ENCODE measurements around the gene CALML5.

Gene CALML5

DNA sequence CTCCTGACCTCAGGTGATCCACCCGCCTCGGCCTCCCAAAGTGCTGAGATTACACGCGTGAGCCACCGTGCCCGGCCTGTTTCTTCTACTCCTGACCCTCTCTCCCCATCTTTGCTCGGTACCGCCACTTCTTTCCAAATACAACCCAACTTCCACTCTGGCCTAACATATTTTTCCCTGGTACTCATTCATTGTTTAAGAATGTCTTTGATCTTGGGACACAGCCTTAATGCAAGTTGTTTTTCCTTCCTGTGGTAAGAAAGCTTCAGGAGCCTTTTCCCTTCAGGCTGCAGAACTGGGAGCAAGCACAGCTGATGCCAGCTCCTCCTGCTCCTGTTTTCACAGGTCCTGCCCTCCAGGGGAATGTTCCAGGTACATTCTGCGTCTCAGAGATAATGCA lies 39.1 kb upstream of the CALML5 start:
- DNase-seq: no peak
- no peak overlapping the region for H3K4me3 Mint-ChIP-seq
- H3K9me3 Mint-ChIP-seq: peaks cover 4% of the 10 kb centered on the region
- no peak overlapping the region for H3K27ac Mint-ChIP-seq
- H3K36me3 Mint-ChIP-seq: no peaks in the 10 kb centered on the region
- CTCF ChIA-PET: interaction anchor here (1.2 kb wide), 1 partner anchor 11 kb away, joined by 4 read pairs; no protein-coding TSS in a partner anchor
- H3K4me1 Mint-ChIP-seq: peaks cover 2% of the 10 kb centered on the region
- H3K27me3 Mint-ChIP-seq: peaks cover 12% of the 10 kb centered on the region

DNA sequence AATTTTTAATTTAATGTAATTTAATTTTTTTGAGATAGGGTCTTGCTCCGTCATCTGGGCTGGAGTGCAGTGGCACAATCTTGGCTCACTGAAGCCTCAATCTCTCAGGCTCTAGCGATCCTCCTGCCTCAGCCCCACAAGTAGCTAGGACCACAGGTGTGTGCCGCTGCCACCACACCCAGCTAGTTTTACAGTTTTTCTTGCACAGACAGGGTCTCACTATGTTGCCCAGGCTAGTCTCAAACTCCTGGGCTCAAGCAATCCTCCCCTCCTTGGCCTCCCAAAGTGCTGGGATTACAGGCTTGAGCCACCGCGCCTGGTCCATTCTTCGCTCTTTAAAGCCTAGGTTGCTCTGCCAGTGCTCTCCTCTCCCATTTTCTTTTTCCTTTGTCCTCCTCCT lies 38.3 kb upstream of the CALML5 start:
- Mint-ChIP-seq H3K36me3 (no peaks in the 10 kb centered on the region), H3K27ac (no peak overlapping the region), H3K4me1 (peaks cover 2% of the 10 kb centered on the region), H3K4me3 (no peak overlapping the region), H3K9me3 (peaks cover 4% of the 10 kb centered on the region), H3K27me3 (peaks cover 18% of the 10 kb centered on the region)
- DNase-seq: no peak
- CTCF ChIA-PET: no interaction called here

DNA sequence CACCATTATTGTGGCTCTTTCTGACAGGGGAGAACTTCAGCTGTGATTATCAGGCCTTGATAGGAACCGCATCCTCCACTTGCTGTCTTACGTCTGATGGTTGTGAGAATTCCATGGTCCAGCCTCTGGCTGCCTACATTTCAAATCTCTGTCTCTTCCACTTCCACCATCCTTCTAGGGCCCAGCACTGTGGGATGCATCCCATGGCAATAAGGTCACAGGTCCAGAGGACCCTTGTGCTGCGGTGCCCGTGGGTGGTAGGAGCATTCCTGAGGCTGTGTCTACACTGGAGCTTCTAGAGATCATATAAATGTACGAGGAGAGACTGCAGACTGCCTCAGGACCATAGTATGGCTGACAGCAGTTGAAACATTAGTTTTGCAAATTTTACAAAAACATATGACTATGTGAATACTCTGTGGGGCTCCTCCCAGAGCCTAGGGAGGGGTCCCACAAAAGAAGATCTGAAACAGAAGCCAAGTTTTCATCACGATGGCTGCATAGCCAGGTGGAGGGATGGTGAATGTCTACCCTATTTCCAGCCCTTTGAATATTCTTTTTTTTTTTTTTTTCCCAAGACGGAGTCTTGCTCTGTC lies 37.2 kb upstream of the CALML5 start:
- Mint-ChIP-seq H3K27me3 (peaks cover 22% of the 10 kb centered on the region), H3K9me3 (peaks cover 2% of the 10 kb centered on the region), H3K36me3 (no peaks in the 10 kb centered on the region), H3K4me1 (peaks cover 2% of the 10 kb centered on the region), H3K4me3 (no peak overlapping the region), H3K27ac (no peak overlapping the region)
- no peak for DNase-seq
- CTCF ChIA-PET: no interaction called here

DNA sequence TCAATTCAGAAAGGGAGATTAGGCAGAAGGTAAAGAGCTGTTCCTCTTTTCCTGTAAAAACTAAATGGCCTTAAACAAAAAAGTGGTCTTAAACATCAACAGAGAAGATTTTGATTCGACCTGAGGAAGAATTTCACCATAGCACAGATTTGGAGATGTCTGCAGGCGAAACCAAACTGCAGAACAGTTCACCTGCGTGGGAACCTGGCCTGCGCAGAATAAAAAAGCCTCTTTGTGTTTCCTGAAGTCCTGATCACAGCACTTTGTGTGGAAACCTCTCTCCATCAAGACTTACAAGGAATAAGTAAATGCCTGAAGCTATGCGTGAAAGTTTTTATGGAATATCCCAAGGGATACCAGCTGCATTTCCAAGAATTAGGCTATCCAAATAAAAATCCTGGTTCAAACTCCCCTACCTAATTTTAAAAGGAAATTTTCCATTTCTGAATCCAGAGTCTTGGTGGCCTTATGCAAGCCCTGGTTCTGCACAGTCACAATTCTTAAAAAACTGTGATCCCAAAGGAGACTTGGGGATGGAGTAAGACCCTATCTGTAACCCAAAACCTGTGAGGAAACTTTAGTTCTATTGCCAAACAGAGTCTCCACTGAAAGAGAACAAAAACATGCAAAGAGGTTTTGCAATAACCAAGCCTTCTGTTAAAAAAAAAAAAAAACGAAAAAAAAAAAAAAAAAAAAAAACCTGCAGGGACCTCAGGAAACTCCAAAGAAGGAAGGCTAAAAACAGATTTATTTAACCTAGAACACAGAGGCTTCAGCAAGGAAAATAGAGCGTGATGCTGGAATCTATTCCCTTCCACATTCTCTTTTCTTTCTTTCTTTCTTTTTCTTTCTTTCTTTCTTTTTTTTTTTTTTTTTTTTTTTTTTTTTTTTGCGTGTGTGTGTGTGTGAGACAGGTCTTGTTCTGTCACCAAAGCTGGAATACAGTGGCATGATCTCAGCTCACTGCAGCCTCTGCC lies 35.8 kb upstream of the CALML5 start:
- CTCF ChIA-PET: no interaction called here
- Mint-ChIP-seq H3K27ac (no peak overlapping the region), H3K27me3 (peaks cover 20% of the 10 kb centered on the region), H3K36me3 (no peaks in the 10 kb centered on the region), H3K4me1 (peaks cover 2% of the 10 kb centered on the region), H3K4me3 (no peak overlapping the region), H3K9me3 (peaks cover 2% of the 10 kb centered on the region)
- no peak for DNase-seq

DNA sequence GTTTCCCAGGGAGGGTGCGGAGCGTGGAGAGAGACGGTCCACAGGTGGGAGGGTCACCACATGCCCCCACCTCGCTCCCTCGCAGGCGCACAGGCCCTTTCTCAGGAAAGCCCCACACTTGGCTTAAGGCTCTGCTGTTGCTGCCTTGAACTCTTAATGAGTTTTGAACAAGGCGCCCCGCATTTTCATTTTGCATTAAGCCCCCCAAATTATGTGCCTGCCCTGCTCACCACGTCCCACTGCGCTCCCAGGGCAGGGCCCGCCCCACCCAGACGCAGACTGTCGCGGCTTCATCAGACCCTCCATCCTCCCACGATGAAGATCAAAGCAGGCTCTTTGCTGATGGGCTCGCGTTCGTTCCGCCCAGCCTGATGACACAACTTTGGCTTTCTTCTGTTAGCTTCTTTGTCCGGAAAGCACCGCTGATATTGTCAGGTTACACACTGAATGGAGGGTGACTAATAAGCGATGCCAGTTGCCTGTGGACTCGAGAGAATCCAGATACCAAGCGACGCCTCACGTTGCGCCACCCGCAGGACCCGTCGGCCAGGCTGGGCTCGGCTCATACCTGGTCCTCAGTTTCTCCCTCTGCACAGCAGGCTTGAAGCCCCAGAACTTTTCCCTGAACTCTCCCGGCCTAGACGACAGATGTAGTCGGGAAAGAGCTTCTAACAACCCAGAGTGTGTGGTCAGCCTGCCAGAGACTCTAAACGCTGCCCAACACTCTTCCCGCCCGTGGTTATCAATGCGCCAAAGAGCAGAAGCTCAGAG lies 34.9 kb upstream of the CALML5 start:
- DNase-seq: no peak
- no peak overlapping the region for H3K4me3 Mint-ChIP-seq
- H3K27me3 Mint-ChIP-seq: peaks cover 22% of the 10 kb centered on the region
- no peak overlapping the region for H3K27ac Mint-ChIP-seq
- CTCF ChIA-PET: no interaction called here
- H3K9me3 Mint-ChIP-seq: no peaks in the 10 kb centered on the region
- no peaks in the 10 kb centered on the region for H3K4me1 Mint-ChIP-seq
- no peaks in the 10 kb centered on the region for H3K36me3 Mint-ChIP-seq

DNA sequence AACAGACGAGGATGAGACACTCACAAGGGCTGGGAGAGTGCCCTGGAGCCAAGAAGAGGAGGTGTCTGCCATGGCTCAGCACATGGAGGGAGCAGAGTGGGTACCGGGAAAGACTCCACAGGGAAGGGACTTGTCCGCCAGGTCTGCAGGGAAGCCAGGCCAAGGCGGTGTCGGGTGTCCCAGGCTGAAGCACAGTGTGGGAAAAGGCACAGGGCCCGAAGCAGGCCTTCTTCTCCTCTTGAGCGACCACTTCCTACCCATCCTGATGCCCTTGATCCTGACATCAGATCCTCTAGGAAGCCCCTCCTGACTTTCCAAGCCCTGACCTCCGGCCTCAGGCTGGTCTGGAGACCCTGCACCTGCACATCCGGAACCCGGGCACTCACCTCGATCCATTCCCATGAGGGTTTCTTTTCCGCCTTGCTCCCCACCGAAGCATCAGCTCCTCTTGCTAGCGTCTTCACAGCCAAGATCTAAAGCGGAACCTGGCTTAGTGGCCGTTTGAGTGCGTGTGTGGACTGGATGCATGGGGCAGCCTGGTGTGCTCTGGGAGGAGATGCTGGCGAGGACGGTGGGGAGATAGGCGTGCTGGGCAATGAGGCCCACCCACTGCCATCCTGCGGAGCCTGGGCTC lies 33.8 kb upstream of the CALML5 start:
- H3K4me3 Mint-ChIP-seq: no peak overlapping the region
- H3K27ac Mint-ChIP-seq: no peak overlapping the region
- CTCF ChIA-PET: no interaction called here
- no peaks in the 10 kb centered on the region for H3K36me3 Mint-ChIP-seq
- no peak for DNase-seq
- H3K4me1 Mint-ChIP-seq: no peaks in the 10 kb centered on the region
- H3K9me3 Mint-ChIP-seq: no peaks in the 10 kb centered on the region
- H3K27me3 Mint-ChIP-seq: peaks cover 22% of the 10 kb centered on the region

DNA sequence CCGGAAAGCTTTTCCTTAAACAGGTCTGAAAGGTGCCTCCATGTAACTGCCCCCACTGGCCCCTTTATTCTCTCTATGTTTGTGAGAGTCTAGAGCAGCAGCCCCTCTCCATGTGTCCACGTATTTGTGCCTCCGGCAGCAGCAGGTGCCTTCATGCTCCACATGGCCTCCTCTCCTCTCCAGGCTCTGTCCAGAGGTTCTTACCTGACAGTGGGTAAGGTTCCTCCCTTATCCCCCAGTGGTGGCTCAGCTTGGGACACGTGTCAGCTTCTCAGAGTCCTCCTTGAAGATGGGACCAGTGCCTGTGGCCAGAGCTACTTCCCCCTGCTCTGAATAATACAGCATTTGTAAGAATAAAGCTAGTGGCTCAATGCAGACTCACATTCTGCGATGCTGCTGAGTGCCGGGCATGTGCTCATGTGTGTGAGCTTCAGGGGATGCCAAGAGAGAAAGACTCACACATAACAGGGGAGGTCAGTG lies 33.3 kb upstream of the CALML5 start:
- H3K27ac Mint-ChIP-seq: no peak overlapping the region
- CTCF ChIA-PET: no interaction called here
- H3K27me3 Mint-ChIP-seq: peaks cover 21% of the 10 kb centered on the region
- no peak for DNase-seq
- no peak overlapping the region for H3K4me3 Mint-ChIP-seq
- no peaks in the 10 kb centered on the region for H3K4me1 Mint-ChIP-seq
- H3K36me3 Mint-ChIP-seq: no peaks in the 10 kb centered on the region
- no peaks in the 10 kb centered on the region for H3K9me3 Mint-ChIP-seq

DNA sequence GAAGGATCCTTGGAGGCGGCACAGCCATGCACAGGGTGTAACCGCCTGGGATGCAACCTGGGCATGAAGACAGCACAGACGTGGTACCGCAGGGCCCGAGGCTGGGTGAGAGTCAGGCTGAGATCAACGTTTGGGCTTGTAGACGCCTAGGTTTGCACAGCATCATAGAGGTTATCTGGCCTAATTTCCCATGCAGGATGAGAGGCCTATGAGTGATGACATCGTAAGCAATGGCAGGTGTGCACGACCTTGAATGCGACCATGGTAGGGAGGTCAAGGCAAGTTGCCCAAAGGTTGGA lies 32.9 kb upstream of the CALML5 start:
- Mint-ChIP-seq H3K27me3 (peaks cover 21% of the 10 kb centered on the region), H3K27ac (no peak overlapping the region), H3K4me3 (no peak overlapping the region), H3K4me1 (no peaks in the 10 kb centered on the region), H3K9me3 (no peaks in the 10 kb centered on the region), H3K36me3 (no peaks in the 10 kb centered on the region)
- CTCF ChIA-PET: no interaction called here
- no peak for DNase-seq

DNA sequence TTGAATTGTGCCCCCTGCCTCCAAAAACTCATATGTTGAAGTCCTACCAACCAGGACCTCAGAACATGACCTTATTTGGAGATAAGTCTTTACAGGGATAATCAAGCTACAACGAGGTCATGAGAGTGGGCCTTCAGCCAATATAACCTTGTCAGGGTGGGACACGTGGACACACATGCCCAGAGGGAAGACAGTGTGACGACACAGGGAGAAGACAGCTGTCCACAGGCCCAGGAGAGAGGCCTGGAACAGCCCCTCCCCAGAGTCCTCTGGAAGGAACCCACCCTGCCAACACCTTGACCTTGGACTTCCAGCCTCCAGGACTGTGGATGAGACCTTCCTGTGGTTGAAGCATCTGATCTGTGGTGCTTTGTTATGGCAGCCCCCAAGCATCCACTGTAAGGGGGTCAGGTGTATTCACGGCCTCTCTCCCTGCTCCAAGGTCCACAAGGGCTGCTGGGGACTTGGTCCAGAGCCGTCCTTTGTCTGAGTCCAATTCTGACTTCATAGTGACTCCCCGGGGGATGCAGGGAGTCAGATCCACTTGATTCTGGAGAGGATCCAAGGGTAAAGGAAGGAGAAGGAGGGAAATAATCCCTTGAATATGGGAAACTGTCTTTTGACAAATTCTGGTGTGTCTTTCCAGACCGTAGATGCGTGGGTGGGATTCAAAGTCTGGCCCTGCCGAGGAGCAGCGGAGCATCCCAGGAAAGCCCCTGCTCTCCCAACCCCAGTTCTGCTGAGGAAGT lies 32.4 kb upstream of the CALML5 start:
- CTCF ChIA-PET: no interaction called here
- no peak for DNase-seq
- no peak overlapping the region for H3K27ac Mint-ChIP-seq

DNA sequence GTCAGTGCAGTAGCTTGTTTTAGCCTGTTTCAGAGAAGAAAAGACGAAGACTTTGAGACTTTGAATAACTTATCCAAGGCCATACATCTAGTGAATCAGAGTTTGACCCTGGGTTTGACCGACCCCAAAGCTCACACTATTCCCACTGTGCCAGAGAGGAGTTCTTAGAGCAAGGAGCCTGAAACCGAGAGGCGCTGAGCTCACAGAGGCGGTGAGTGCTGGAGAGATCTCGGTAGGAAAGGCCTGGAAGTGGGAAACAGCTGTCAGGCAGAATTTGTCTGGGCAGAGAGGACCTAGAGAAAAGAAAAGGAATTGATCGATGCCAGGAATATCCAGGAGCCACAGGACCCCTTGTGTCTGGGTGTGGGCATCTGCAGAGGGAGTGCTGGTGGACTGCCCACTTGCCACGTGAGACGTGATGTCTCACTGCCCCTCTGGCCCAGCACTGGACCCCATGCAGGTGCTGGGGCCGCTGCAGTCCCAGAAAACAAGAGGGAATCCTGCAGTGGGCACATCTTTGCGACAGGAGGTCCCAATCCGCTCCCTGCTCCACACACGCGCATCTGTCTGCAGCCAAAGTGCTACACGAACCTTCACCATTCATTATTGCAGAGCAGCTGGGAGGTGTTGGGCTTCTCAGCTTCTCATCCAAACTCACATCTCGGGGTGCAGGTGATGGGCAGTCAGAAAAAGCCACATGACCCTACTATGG lies 31.6 kb upstream of the CALML5 start:
- no peak for DNase-seq
- H3K4me3 Mint-ChIP-seq: no peak overlapping the region
- peaks cover 21% of the 10 kb centered on the region for H3K27me3 Mint-ChIP-seq
- CTCF ChIA-PET: interaction anchor here (2.0 kb wide), 1 partner anchor 93 kb away, joined by 6 read pairs; no protein-coding TSS in a partner anchor
- H3K36me3 Mint-ChIP-seq: no peaks in the 10 kb centered on the region
- no peak overlapping the region for H3K27ac Mint-ChIP-seq
- no peaks in the 10 kb centered on the region for H3K4me1 Mint-ChIP-seq
- H3K9me3 Mint-ChIP-seq: no peaks in the 10 kb centered on the region

More for the DNA sequence above, 32.4 kb upstream of the CALML5 start:
- no peaks in the 10 kb centered on the region for H3K4me1 Mint-ChIP-seq
- no peaks in the 10 kb centered on the region for H3K36me3 Mint-ChIP-seq
- H3K27me3 Mint-ChIP-seq: peaks cover 21% of the 10 kb centered on the region
- no peak overlapping the region for H3K4me3 Mint-ChIP-seq
- no peaks in the 10 kb centered on the region for H3K9me3 Mint-ChIP-seq

DNA sequence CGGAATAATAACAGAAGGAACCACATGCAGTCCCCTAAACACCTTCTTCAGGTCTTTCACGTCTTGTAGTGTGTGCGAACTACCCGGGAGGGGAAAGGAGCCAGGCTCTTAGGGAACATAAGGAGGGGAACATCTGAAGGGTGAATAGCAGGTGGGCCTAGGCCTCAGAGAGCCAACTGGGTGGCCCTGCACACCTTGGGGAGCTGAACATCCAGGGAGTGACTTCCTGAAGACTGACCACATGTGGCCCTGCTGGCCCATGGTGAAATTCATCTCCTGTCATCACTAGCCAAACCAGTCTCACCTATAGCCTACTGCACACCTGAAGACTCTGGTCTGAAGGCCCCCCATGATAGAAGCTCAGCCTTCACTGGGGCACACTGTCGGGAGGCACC lies 31.0 kb upstream of the CALML5 start:
- DNase-seq: no peak
- CTCF ChIA-PET: interaction anchor here (2.0 kb wide), 1 partner anchor 93 kb away, joined by 6 read pairs; no protein-coding TSS in a partner anchor
- H3K4me1 Mint-ChIP-seq: no peaks in the 10 kb centered on the region
- H3K4me3 Mint-ChIP-seq: no peak overlapping the region
- no peak overlapping the region for H3K27ac Mint-ChIP-seq
- H3K9me3 Mint-ChIP-seq: no peaks in the 10 kb centered on the region
- H3K36me3 Mint-ChIP-seq: no peaks in the 10 kb centered on the region
- H3K27me3 Mint-ChIP-seq: peaks cover 24% of the 10 kb centered on the region

DNA sequence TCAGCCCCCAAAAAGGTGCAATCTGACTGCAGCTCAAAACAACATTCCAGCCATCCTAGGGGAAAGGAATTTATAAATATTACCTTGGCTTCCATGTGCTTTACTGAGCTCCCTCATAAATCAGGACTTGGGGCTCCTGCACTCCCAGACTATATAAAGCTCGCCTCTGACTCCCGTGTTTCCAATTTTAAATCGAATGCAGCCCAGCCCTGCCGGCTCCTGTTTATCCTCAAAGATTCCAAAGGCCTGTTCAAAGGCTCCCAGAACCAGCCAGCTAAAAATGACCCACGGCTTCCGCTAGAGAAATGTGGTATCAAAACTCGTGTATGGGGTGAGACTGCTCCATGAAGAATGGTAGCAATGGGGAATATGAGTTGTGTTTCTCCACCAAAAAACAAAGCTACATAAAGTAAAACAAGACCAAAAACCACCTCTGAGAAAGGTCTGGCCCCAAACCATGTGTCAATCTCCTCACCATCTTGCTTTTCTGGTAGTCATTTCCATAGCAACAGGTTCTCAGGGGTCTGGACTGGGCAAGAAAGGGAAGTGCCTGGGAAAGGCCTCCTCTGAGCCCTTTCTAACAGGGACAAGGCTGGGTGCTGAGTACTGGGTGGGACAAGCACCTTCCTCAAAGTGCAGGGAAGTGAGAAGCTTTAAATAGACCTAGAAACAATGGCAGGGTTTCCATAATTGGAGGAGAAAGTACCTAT lies 30.5 kb upstream of the CALML5 start:
- H3K9me3 Mint-ChIP-seq: no peaks in the 10 kb centered on the region
- peaks cover 24% of the 10 kb centered on the region for H3K27me3 Mint-ChIP-seq
- H3K4me3 Mint-ChIP-seq: no peak overlapping the region
- CTCF ChIA-PET: interaction anchor here (0.9 to 2.0 kb wide), 3 partner anchors 31 to 94 kb away, joined by 3 to 6 read pairs (median 3); no protein-coding TSS in a partner anchor
- H3K4me1 Mint-ChIP-seq: no peaks in the 10 kb centered on the region
- DNase-seq: no peak
- H3K36me3 Mint-ChIP-seq: no peaks in the 10 kb centered on the region
- no peak overlapping the region for H3K27ac Mint-ChIP-seq

All from activated naive CD4-positive, alpha-beta T cell treated with anti-CD3 and anti-CD28 coated beads, Interleukin-2, amount 10 ng/mL, durations not matched to agents 7 days and 5 days (primary cell).